Keratinocyte (primary cell): ENCODE results near the gene SULT1A1. TPM values are rescaled to one million over a fixed set of nuclear protein-coding genes. Genes with fewer than 3 reads are reported as not detected.

Experiments used
- DNase-seq: peaks from one replicate; pipeline ENCODE4 v3.0.0-alpha.2; 2011; ENCODE audit warnings: low read depth, missing footprints, low spot score
- FAIRE-seq: peaks from 2 replicates; lab custom pipeline; 2011; peaks lifted over from hg19 to GRCh38; lab: Jason Lieb, UNC
- H2AFZ ChIP-seq: 2 replicates; pipeline ENCODE4 v1.6.0; 2012; ENCODE audit warnings: low read length, control low read depth, inconsistent platforms; ENCODE audit not compliant: control insufficient read depth
- H3K27ac ChIP-seq: 2 replicates; pipeline ENCODE4 v1.5.1; 2011; ENCODE audit warnings: low read length; ENCODE audit not compliant: control insufficient read depth, insufficient read depth
- H3K27me3 ChIP-seq: 3 replicates; pipeline ENCODE4 v1.6.0; 2011; ENCODE audit warnings: low read length; ENCODE audit not compliant: control insufficient read depth, insufficient read depth; ENCODE audit errors: extremely low read depth
- H3K36me3 ChIP-seq, 2 experiments: 2 replicates in 1 of 2; 3 replicates in 1 of 2; pipeline ENCODE4 v1.5.1; 2011; ENCODE audit warnings: low read length in 2 of 2, mild to moderate bottlenecking in 1 of 2; ENCODE audit not compliant: control insufficient read depth in 2 of 2, insufficient read depth in 2 of 2; ENCODE audit errors: extremely low read depth in 1 of 2
- H3K4me1 ChIP-seq: 3 replicates; pipeline ENCODE4 v1.5.1; 2011; ENCODE audit warnings: low read length; ENCODE audit not compliant: control insufficient read depth, insufficient read depth; ENCODE audit errors: extremely low read depth
- H3K4me2 ChIP-seq: 3 replicates; pipeline ENCODE4 v1.6.0; 2011; ENCODE audit warnings: low read depth, low read length; ENCODE audit not compliant: control insufficient read depth, insufficient read depth; ENCODE audit errors: extremely low read depth
- H3K4me3 ChIP-seq, 3 experiments: fragments of 200-600 bp in 1 of 3; sonication (generic) in 1 of 3; 2 replicates in 2 of 3; 3 replicates in 1 of 3; pipeline ENCODE4 v1.5.1; 2011 to 2016; ENCODE audit warnings: low read length in 3 of 3, mild to moderate bottlenecking in 3 of 3, control low read depth in 2 of 3, inconsistent platforms in 1 of 3, low read depth in 1 of 3, mixed read lengths in 1 of 3, mixed run types in 1 of 3, moderate library complexity in 1 of 3; ENCODE audit not compliant: control insufficient read depth in 2 of 3, insufficient read depth in 2 of 3; ENCODE audit errors: extremely low read depth in 1 of 3
- H3K79me2 ChIP-seq: 2 replicates; pipeline ENCODE4 v1.6.0; 2012; ENCODE audit warnings: low read length; ENCODE audit not compliant: control insufficient read depth, insufficient read depth
- H3K9ac ChIP-seq: 3 replicates; pipeline ENCODE4 v1.6.0; 2011; ENCODE audit warnings: low read length; ENCODE audit not compliant: control insufficient read depth, insufficient read depth; ENCODE audit errors: extremely low read depth
- H3K9me1 ChIP-seq: 3 replicates; pipeline ENCODE4 v1.6.0; 2011; ENCODE audit warnings: low read length; ENCODE audit not compliant: control insufficient read depth, insufficient read depth; ENCODE audit errors: extremely low read depth
- H3K9me3 ChIP-seq: 2 replicates; pipeline ENCODE4 v1.5.1; 2012; ENCODE audit warnings: low read depth, low read length; ENCODE audit not compliant: control insufficient read depth
- H4K20me1 ChIP-seq: 3 replicates; pipeline ENCODE4 v1.6.0; 2011; ENCODE audit warnings: low read length; ENCODE audit not compliant: control insufficient read depth, insufficient read depth; ENCODE audit errors: extremely low read depth
- CTCF ChIP-seq, 3 experiments: IDR thresholded peaks in 1 of 3; conservative IDR thresholded peaks in 1 of 3; optimal IDR thresholded peaks in 1 of 3; 2 replicates in 2 of 3; 3 replicates in 1 of 3; pipeline versions ENCODE3 to v1.5.1; 2011; ENCODE audit warnings: low read length in 3 of 3, mild to moderate bottlenecking in 3 of 3, moderate library complexity in 2 of 3, control low read depth in 1 of 3, inconsistent platforms in 1 of 3; ENCODE audit not compliant: insufficient read depth in 2 of 3; ENCODE audit errors: extremely low read depth in 1 of 3
- EZH2 ChIP-seq: IDR thresholded peaks from one replicate; pipeline ENCODE4 v1.6.1; 2012; ENCODE audit warnings: inconsistent platforms, mild to moderate bottlenecking, low read length, moderate library complexity
- dilution Hi-C: fragments of 300-500 bp; cut with MboI; formaldehyde crosslinking; loops from one replicate; pipeline ENCODE4 v1.7.0; 2020; ENCODE audit warnings: low sequenced_read_pairs; ENCODE audit not compliant: extremely low pct_ligation_motif_present
- polyA plus RNA-seq, 5 experiments: library from polyadenylated mRNA; depleted of rRNA in 3 of 5; stranded (reverse) in 3 of 5; stranded (forward) in 1 of 5; unstranded in 1 of 5; fragments of >200 nt; gene quantifications; 1 replicate in 1 of 5; 2 replicates in 3 of 5; 3 replicates in 1 of 5; pipeline versions ENCODE4 v1.2.1 to v1.2.3, GENCODE V29; 2011 to 2012; ENCODE audit warnings: missing spikeins in 2 of 5, low read depth in 1 of 5, low replicate concordance in 1 of 5

Gene SULT1A1
- polyA plus RNA-seq, 1 donor (not counting 4 experiments of a cell fraction or from before 2014, with no cell fraction given): 1.6 TPM

GRCh38 chr16:28591355-28591754 is 18.5 kb downstream of the SULT1A1 start:
- Histone ChIP-seq H2AFZ (no peak overlapping the region), H3K9me3 (no peaks in the 10 kb centered on the region), H3K79me2 (no peaks in the 10 kb centered on the region), H3K4me1 (peaks cover 6% of the 10 kb centered on the region), H3K36me3 (peaks cover 0 to 6% of the 10 kb centered on the region in 2 experiments), H3K4me2 (no peak overlapping the region), H3K9me1 (no peaks in the 10 kb centered on the region), H4K20me1 (no peaks in the 10 kb centered on the region), H3K27me3 (no peaks in the 10 kb centered on the region), H3K9ac (no peak overlapping the region), H3K4me3 (no peak overlapping the region), H3K27ac (no peak overlapping the region)
- no peak for FAIRE-seq
- TF ChIP-seq CTCF (optimal IDR thresholded peaks at IDR 0.05 in 1 of 3, IDR thresholded peaks at IDR 0.05 in 1 of 3, conservative IDR thresholded peaks at IDR 0.05 in 1 of 3; ENCODE audit: extremely low read depth in 1 of 3, insufficient read depth in 2 of 3, low read length in 3 of 3): no peak
- no peak for TF ChIP-seq EZH2
- no peak for DNase-seq
- dilution Hi-C loops: no loop called here

DNA sequence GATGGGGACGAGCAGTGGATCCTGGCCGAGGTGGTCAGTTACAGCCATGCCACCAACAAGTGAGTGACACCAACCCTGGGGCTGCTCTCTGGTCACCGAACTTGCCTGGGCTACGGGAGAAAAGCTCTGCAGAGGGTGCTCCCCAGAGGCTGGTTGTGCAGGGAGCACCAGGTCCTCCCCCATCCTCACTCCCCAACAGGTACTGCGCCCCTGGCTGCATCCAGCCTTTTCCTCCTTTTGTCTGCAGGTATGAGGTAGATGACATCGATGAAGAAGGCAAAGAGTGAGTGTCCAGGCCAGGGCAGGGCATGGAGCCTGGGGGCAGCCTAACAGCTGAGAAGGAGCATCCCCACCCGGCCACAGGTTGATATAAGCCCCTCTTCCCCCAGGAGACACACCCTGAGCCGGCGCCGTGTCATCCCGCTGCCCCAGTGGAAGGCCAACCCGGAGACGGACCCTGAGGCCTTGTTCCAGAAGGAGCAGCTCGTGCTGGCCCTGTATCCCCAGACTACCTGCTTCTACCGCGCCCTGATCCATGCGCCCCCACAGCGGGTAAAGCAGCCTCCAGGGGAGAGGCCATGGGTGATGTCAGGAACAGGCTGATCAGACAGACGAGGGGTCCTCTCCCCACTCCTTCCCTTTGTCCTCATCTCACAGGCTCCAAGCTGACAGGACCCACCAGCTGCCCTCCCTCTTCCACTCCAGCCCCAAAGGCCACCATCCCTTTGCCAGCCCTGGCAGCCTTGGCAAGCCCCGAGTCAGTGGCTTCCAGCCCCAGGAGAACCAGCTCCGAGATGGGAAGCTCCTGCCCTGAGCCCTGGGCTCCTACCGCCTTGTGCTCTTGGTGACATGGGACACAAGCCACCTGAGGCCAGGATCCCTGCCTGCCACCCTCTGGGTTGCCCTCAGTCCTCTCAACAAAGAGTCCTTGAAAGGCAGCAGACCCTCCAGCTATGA is 19.2 kb downstream of the SULT1A1 start:
- Histone ChIP-seq H3K4me1 (peaks cover 6% of the 10 kb centered on the region), H3K9me3 (no peaks in the 10 kb centered on the region), H3K4me2 (no peak overlapping the region), H3K9ac (no peak overlapping the region), H3K9me1 (no peaks in the 10 kb centered on the region), H4K20me1 (no peaks in the 10 kb centered on the region), H3K4me3 (no peak overlapping the region), H3K27ac (no peak overlapping the region), H3K36me3 (peaks cover 2 to 6% of the 10 kb centered on the region in 2 experiments), H3K79me2 (no peaks in the 10 kb centered on the region), H2AFZ (no peak overlapping the region), H3K27me3 (no peaks in the 10 kb centered on the region)
- FAIRE-seq (no peak), DNase-seq (no peak)
- no peak for TF ChIP-seq CTCF (optimal IDR thresholded peaks at IDR 0.05 in 1 of 3, IDR thresholded peaks at IDR 0.05 in 1 of 3, conservative IDR thresholded peaks at IDR 0.05 in 1 of 3; ENCODE audit: extremely low read depth in 1 of 3, insufficient read depth in 2 of 3, low read length in 3 of 3)
- no peak for TF ChIP-seq EZH2
- dilution Hi-C loops: no loop called here
